Left colon (tissue), 2 donors: ENCODE results near the gene RALB. TPM values are rescaled to one million over a fixed set of nuclear protein-coding genes. Genes with fewer than 3 reads are reported as not detected.

Experiments used
- ATAC-seq: fragments of 200-7000 bp; cut with Tn5 transposase; one replicate; pipeline ENCODE4 v1.9.1; 2020; ENCODE audit warnings: mild to moderate bottlenecking, moderate library complexity
- DNase-seq, 2 donors: peaks; one replicate each; pipeline ENCODE4 v3.0.0-alpha.2; 2020
- intact Hi-C, 2 donors: fragments of 100-400 bp; cut with DNase I in 1 of 2; cut with micrococcal nuclease in 1 of 2; formaldehyde crosslinking; loops; one replicate each; pipeline versions ENCODE4 v1.11.2 to v1.14.0; 2022; cut with DNase I, micrococcal nuclease
- total RNA-seq, 2 donors: library from RNA; stranded (reverse); fragmentation: NEBNext Ultra II Directional; extraction: Animal tissue kit (Norgen Biotek cat#: 25700); gene quantifications; one replicate each; pipeline ENCODE4 v1.2.1, GENCODE V29; 2021
- donor health status: DM: no; HTN: no; CAD: no.
- donor health status: DM: yes; HTN: yes; CAD: no.

Gene RALB
- total RNA-seq, 2 donors from 2014 or later = 81.9 to 92.1 TPM

DNA sequence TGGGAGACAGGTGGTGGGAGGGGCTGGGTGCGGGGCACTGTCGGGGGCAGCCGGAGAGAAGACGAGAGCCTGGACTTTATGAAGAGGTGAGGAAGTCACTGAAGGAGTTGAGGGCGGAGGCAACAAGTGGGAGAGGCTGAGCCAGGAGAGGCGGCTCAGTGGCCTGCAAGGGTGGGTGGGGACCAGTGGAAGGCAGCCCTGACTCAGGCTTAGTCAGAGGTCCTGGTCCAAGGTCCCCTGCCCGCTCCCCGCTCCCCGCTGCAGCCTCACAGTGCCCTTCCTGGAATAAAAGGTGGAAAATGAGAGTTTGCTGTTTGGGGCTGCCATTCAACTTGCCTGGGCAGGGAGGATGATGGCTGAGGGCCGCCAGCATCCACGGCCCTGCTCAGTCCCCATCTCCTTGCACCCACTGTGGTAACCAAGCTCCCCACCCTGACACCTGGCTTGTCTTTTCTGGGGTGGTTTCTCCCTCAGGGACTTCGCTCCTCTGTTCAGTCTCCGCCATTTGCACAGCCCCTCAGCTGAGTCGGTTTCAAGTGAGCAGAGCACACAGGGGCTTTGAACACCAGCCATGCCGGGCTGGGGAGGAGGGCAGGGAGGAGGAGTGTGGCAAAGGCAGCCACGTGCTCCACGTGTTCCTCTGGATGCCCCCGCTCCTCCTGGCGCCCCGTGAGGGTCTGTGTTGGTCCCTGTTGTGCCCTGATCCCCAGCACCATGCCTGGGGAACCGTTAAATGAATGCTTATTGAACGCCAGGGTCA, 13.7 kb upstream of the RALB start:
- peak; percentile 95 for ATAC-seq
- peak; percentile 77 to 92 for DNase-seq
- intact Hi-C loops = no loop called here

DNA sequence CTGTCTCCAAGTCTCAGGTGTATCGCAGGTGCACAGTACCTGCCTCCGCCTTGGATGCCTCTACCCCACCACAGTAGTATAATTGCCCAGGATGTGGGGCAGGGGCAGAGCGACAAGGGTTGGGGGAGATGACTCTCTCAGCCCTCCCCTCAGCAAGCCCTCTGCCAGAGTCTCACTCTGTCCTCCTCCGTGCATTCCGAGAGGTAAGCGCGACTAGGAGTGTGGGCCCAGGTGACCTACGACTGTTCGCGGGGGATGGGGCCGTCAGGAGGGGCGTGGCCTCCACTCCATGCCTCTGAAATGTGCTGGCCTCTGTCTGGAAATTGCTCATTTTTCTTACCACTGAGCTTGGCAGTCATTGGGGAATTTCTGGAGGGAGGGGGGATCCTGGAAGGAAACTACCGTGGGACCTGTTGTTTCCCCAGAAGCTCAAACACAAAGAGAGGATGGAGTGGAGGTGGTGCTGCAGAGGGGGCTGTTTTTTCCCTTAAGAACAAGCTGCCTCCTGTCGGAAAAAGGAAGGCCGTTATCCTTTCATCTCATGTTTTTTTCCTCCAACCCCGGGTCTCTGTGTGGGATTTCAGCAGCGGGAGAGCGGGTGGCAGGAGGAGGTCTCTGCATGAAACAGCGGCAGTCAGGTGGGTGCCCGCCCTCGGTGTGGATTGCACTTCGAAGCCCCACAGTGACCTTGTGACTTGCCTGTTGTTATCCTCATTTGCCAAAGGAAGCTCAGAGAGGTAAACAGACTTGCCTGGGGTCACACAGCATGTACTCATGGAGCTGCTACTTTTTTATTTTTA, 13.0 kb upstream of the RALB start:
- DNase-seq (peak in 1 of 2 donors; percentile 43), ATAC-seq (peak; percentile 19)
- intact Hi-C loops = no loop called here

DNA sequence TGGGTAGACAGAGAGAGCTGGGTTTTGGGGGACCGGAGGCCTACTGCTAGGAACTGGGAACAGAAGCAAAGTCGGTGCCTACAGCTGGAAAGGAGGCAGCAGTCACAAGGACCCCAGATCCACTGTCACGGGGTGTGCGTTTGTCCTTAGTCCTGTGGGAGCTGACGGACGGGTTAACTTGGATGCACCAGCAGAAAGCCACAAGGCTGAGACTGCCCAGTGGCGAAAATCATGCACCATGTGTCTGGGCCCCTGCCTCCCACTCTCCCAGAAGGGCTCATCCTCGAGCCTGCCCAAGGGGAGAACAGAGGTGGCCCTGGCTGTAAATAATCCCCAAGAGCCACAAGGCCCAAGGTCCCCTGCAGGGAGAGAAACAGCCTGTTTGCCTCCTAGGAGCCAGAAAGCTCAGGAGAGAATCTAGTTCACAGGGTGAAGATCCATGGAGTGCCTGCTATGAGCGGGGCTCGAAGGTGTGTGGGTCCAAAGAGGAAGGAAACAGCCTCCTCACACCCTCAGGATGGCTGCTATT, 11.7 kb upstream of the RALB start:
- DNase-seq (no peak), ATAC-seq (no peak)
- intact Hi-C loops = no loop called here

DNA sequence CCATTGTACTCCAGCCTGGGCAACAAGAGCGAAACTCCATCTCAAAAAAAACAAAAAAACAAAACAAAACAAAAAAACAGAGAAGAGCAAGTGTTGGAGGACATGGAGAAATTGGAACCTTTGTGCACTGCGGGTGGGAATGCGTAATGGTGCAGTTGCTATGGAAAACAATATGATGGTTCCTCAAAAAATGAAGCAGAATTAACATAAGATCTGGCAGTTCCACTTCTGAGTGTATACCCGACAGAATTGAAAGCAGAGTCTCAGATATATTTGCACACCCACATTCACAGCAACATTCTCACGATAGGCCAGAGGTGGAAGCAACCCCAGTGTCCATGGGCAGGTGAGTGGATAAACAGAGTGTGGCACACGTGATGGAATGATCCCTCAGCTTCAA, 11.0 kb upstream of the RALB start:
- DNase-seq = no peak
- no peak for ATAC-seq

DNA sequence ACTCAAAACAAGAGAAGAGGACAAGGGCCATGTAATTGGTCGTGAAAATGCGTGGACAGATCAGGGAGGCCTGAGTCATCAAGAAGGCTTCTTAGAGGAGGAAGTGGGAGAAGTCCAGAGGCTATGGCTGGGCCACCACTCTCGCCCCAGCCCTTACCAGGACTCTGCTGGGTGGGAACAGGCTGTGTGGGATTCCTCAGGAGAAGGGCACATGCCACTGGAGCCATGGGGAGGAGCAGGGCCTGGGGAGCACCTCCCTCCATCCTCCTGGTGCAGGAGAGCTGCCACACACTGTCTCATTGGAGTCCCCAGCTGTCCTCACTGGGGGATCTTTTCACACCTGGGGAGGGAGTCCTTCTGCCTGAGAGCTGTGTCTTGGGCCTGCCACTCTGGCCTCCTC, 9.4 kb upstream of the RALB start:
- DNase-seq = no peak
- intact Hi-C loops = no loop called here
- ATAC-seq = no peak

More for the DNA sequence above, 11.0 kb upstream of the RALB start:
- intact Hi-C loops = no loop called here

DNA sequence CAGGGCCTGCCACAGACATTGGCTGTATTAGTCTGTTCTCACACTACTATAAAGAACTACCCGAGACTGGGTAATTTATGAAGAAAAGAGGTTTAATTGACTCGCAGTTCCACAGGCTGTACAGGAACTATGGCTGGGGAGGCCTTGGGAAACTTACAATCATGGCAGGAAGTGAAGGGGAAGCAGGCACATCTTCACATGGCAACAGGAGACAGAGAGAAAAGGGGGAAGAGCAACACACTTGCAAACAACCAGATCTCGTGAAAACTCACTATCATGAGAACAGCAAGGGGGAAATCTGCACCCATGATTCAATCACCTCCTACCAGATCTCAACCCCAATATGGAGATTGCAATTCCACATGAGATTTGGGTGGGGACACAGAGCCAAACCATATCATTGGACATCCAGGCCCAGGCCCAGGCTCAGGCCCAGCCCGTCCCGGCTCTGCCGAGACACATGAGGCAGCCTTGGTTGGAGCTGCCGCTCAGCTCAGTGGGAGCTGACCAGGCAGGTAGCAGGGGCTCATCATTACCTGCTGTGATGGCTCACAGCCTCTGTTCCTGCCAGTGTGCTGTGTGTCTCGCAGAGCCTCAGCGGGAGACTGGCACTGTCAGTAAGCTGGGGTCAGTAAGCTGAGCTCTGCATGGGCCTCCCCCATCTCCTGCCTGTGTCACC, 8.6 kb upstream of the RALB start:
- DNase-seq = no peak
- intact Hi-C loops = no loop called here

DNA sequence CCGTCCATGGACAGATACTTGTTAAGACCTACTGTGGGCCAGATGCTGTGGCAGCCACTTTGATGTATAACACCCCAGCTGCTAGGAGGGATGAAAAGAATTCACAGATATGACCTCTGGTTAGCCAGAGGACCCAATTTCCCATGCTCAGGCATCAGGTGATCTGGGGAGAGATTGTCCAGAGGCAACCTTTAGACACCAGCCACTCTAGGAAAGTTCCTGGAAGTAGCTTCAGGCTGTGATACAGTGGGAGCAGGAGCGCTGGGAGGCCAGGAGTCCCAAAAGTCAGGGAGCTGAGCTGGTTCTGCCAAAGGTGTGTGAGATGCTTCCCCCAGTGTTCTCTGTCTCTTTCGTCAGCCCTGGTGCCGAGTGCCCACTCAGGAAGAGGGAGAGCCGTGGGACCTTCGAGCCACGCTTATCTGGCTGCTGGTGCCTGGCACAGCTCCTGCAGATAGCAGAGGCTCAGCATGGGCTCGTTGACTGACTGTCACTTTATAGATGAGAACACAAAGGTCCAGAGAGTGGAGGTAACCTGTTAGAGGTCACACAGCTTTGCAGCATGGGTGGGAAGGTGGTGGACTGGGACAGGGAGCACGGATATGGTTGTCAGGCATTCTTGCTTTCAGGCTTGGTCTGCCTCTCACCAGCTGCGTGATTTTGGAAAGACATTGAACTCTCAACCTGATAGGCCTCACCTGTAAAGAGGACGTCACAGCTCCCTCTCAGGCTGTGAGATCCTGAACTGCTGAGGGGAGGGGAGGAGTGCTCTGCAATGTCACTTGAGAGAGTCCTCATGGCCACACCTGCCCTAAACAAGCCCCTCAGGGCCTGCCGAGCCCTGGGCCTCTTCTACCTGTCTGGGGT, 7.8 kb upstream of the RALB start:
- intact Hi-C loops = no loop called here
- DNase-seq = no peak
- ATAC-seq = peak; percentile 62

More for the DNA sequence above, 8.6 kb upstream of the RALB start:
- no peak for ATAC-seq

DNA sequence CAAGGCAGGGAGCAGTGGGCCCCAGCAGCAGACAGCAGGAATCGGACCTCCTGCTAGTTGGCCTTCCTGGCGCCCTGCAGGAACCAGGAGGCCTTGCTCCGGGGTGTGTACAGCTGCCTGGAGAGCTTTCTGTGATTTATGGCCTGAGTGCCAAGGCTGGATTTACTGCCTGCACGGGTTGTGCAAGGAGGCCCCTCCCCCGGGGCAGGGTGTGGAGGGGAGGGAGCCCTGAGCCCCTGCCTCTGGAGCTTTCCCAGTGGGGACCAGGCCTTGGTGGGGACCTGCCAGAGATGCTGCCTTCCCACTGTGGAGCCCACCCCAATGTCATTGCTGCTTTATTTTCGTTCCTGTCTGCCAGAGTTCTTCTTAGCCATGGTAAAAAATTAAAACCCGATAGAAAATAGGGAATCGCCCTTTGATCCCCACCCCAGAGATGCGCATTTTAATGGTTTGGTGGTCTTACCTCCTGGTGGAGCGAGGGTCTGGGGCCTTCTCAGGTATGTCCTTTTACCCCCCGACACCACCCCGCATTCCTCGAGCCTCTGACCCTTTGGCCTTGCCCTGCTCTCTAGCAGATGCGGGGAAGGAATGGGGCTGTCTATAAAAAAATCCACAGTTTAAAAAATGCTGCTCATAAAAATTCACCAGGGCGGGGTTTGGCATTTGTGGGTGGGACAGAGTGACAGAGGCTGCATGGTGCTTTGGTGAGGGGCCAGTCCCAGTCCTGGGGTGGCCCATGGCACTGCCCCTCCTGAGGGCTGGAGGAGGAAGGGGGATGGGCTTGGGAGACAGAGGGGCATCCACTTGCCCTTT, 6.9 kb upstream of the RALB start:
- ATAC-seq = peak; percentile 96
- peak; percentile 82 to 93 for DNase-seq
- intact Hi-C loops = no loop called here

DNA sequence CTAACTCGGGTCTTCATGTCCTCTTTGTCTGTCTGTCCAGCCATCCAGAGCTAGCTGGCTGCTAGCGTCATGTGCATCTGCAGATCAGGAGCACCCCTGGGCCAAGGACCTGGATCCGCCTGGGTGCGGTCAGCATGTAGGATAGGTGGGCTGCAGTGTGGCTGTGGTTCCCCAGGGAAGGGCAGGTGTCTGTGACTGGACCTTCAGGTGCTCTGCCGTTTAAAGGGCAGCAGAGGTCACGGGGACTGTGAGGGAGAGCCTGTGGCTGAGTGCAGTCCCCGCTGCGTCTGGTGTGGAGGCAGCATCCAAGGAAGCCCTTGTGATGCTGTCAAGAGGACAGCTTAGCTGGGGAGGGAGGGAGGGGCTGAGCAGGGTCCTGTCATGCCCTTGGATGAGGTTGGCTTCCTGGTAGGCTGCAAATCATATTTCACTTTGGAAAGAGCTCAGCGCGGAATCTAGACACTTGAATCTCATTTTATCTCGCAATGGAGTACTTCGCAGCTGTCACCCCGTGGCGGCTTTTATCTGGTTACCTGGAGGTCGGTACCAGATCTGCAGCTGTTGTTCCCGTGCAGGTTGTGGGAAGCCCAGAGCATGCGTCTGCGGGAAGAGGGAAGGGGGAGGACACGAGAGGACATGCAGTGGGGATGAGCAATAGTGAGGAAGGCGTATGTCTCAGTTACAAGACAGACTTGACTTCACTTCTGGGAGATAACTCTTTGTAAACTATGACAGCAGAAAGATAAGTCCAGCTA, 5.9 kb upstream of the RALB start:
- intact Hi-C loops = no loop called here
- ATAC-seq (no peak), DNase-seq (no peak)

DNA sequence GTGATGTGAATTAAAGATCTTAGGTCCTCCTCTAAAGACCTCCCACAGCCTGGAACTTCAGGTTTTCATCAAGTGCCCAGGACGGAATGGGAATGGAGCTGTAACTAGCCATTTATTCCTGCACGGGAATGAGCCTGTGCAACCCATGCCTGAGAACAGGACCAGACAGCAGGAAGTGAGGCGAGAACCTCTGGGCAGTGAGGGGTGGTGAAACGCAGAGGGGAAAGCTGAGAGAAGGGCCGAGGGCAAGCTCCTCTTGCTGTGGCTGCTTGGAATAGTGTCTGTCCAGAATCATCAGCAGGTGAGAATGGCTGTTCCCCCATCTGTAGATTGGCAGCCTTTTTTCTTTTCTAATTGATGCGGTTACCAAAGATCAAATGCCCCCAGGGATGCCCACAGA, 4.8 kb upstream of the RALB start:
- DNase-seq (no peak), ATAC-seq (no peak)
- intact Hi-C loops = no loop called here

DNA sequence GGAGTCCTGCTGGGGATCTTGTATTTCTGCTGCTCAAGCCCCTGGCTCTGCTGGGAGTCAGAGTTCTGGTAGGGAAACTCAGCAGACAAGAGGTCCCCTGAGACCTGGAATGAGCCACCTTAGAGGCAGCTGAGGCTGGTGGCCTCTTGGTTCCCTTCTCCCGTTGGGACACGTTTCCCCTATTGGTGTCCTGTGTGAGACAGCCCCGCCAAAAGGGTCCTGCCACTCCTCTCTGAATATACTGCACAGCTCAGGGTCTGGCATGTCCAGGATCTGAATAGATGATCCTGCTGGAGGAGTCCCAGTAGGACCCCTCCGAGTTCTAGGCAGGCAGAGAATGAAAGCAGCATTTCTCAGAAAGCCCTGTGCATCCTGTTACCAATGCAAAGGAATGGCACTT, 2.0 kb upstream of the RALB start:
- intact Hi-C loops = no loop called here
- no peak for DNase-seq
- ATAC-seq = no peak

DNA sequence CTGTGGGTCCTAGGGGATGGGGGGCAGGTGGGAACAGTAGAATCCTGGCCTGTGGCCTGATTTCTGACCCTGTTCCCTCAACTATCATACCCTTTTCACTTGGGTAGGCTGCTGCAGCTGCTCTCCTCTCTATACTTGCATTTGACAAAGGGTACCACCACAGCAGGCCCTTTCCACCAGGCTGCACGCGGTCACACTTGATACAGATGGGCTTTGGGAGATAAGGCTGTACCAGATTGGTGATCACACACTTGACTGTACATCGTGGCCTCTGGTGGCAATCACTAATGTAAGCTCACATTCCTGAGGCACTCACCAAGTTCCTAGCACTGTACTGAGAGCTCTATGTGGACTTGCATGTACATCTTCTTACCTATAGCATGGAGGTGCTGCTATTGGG, 1.6 kb upstream of the RALB start:
- no peak for ATAC-seq
- intact Hi-C loops = no loop called here

DNA sequence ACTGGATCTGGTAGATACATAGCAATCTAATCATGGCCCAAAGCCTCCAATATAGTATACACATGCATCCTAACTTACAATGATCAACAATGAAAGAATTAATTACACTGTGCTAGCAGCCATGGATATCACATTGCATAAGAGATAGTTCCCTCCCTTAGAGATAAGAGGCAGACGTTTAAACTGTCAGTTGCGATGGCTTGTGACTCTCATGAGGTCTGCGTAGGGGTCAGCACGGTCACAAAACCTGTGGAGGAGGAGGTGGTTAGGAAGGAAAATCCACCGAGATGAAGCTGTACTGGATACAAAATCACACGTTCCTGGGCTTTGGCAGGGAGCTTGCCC, 800 bp upstream of the RALB start:
- intact Hi-C loops = no loop called here
- ATAC-seq (peak; percentile 0), DNase-seq (no peak)

More for the DNA sequence above, 1.6 kb upstream of the RALB start:
- no peak for DNase-seq

DNA sequence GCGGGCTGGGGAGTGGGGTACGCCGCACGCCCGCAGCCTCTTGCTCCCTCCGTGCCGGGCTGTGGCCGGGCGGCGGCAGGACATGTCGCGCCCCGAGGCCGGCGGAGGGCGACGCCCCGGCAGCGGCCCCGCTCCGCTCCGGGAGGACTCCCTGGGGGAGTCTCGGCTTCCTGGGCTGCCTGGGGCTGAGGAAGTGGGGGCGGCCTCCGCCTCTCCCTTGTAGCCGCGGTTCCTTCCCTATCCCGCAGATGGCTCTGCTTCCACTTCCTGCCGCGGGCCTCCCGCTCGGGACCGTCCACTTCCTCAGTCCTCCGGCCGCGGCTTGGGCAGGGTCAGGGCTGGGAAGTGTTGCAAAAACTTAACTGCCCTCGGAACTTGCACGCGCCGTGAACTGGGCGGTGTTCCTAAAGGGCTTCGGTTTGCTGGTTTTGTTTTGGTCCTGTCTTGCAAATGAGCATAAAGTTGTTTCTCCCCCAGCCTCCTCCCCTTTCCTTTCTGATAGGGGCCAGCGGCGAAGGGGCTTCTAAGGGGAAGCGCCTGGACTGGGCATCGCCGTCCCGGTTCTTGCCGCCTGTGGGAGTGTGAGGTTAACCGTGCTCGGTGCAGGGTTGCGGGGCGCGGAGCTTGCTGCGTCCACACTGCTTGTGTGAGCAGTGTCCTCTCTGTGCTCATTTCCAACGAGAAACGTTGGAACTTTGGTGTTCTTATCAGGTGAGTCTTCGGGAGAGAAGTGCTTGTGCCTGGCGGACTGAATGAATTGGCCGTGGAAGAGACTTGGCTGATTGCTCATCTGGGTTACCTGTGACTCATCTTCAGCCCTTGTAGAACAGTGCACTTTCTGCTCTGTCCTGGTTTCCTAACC, 600 bp downstream of the RALB start:
- DNase-seq = peak; percentile 77 to 83
- intact Hi-C loops = no loop called here
- peak; percentile 65 for ATAC-seq

DNA sequence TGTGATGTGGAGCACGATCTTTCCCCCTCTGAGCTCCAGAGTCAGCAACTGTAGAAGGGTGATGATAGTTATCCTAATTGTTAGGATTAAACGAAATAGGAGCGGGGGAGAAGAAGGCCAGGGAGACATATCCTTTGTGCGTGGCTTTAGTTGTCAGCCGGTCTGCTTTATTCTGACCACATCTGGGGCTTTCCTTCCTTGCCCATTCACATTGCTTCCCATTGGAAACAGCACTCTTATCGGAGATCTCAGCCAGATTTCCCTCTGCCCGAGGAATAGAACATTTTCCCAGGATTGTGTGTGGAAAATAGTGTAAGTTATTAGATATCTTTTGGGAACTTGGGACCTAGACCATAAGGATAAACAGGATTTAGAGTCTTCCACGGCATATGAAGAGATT, 1.5 kb downstream of the RALB start:
- intact Hi-C loops = no loop called here
- ATAC-seq = no peak
- no peak for DNase-seq

DNA sequence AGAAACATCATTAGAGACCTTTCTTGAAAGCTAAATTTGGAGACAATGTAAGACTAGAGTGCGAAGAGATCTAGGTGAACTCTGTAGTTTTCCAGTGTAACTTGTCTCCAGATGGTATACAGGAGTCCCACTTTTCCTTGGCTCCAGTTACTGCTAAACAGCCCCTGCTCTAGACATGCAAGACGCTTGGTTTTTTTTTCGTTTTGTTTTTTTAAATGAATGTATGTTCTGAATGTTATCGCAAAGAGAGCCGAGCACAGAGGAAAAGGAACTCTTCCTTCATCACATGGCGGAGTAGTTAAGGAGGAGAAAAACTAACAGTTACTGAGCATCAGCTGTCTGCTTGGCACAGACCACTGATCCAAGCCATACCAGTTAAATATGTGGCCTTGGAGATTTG, 2.4 kb downstream of the RALB start:
- DNase-seq = no peak
- intact Hi-C loops = no loop called here
- no peak for ATAC-seq
